DND-41 (cell line): ENCODE data around the gene DNAJC3.

Experiments
- CTCF ChIP-seq: IDR thresholded peaks from 2 replicates; pipeline ENCODE4 v1.5.1; 2012; ENCODE audit warnings: borderline replicate concordance, low read length, moderate library complexity, mild to moderate bottlenecking; ENCODE audit not compliant: poor library complexity, severe bottlenecking; ENCODE audit errors: extremely low read depth
- EZH2 ChIP-seq: IDR thresholded peaks from 3 replicates; pipeline ENCODE4 v1.6.1; 2012; ENCODE audit warnings: borderline replicate concordance, low read depth, mild to moderate bottlenecking, moderate library complexity, low read length, inconsistent platforms; ENCODE audit not compliant: severe bottlenecking

GRCh38 chr13:95809429-95809828 is 132.5 kb downstream of the DNAJC3 start:
- TF ChIP-seq CTCF (no peak), EZH2 (no peak)
